GM12878 (cell line): ENCODE results near the gene SLC4A9. TPM values are rescaled to one million over a fixed set of nuclear protein-coding genes. Genes with fewer than 3 reads are reported as not detected.
A peak's percentile ranks its signal among the peaks of the same experiment; 100 is the strongest.

Experiments
- ATAC-seq: fragments of 200-7000 bp; cut with Tn5 transposase; 3 replicates; pipeline ENCODE4 v1.9.1; 2020; ENCODE audit warnings: mild to moderate bottlenecking, moderate library complexity
- BruUV-seq: library from RNA; stranded (reverse); fragments of 400-500 nt; replicated peaks from 2 replicates; lab custom pipeline; 2021; lab: Mats Ljungman, UMichigan
- CTCF ChIA-PET: fragments of 300-600 bp; sonication (Branson Sonifier 250); formaldehyde crosslinking; extraction: SDS; loops from one replicate; lab custom pipeline; 2021; ENCODE audit warnings: inconsistent platforms; lab: Yijun Ruan, JAX
- POLR2A ChIA-PET: fragments of 350-600 bp; formaldehyde crosslinking; extraction: SDS; loops from one replicate; lab custom pipeline; 2021; ENCODE audit warnings: inconsistent platforms; lab: Charles Lee
- RAD21 ChIA-PET: fragments of 300-600 bp; sonication (Branson Sonifier 250); formaldehyde crosslinking; loops from one replicate; lab custom pipeline; 2023; ENCODE audit warnings: antibody characterized with exemption; ENCODE audit not compliant: unreplicated experiment; lab: Charles Lee
- SMC1A ChIA-PET: fragments of 300-600 bp; sonication (Branson Sonifier 250); formaldehyde crosslinking; loops from one replicate; lab custom pipeline; 2023; ENCODE audit not compliant: unreplicated experiment, uncharacterized antibody; lab: Charles Lee
- DNase-seq: peaks from one replicate; pipeline ENCODE4 v3.0.0-alpha.2; 2011; ENCODE audit warnings: low read depth, low spot score
- FAIRE-seq: peaks from 3 replicates; lab custom pipeline; 2011; peaks lifted over from hg19 to GRCh38; lab: Jason Lieb, UNC
- H2AFZ ChIP-seq: 2 replicates; pipeline ENCODE4 v1.6.0; 2011; ENCODE audit warnings: low read depth, low read length, control low read depth; ENCODE audit not compliant: control insufficient read depth
- H3K27ac ChIP-seq: 2 replicates; pipeline ENCODE4 v1.5.1; 2011; ENCODE audit warnings: control low read depth; ENCODE audit not compliant: control insufficient read depth, insufficient read depth
- H3K27me3 ChIP-seq, 2 experiments: replicated peaks in 1 of 2; 2 replicates each; pipeline versions ENCODE4 v1.6.0 to v1.6.1; 2011; ENCODE audit warnings: low read length in 1 of 2; ENCODE audit not compliant: control insufficient read depth in 2 of 2, insufficient read depth in 2 of 2
- H3K36me3 ChIP-seq, 2 experiments: 2 replicates each; pipeline ENCODE4 v1.5.1; 2011; ENCODE audit warnings: low read length in 1 of 2; ENCODE audit not compliant: control insufficient read depth in 2 of 2, insufficient read depth in 2 of 2
- H3K4me1 ChIP-seq: 2 replicates; pipeline ENCODE4 v1.6.1; 2011; ENCODE audit warnings: mild to moderate bottlenecking, low read length, moderate library complexity, mixed read lengths; ENCODE audit not compliant: control insufficient read depth, insufficient read depth
- H3K4me2 ChIP-seq: 2 replicates; pipeline ENCODE4 v1.6.0; 2011; ENCODE audit warnings: control low read depth; ENCODE audit not compliant: control insufficient read depth, insufficient read depth
- H3K4me3 ChIP-seq: fragments of 200-600 bp; sonication (generic); 2 replicates; pipeline ENCODE4 v1.5.1; 2016
- H3K79me2 ChIP-seq: 2 replicates; pipeline ENCODE4 v1.6.0; 2011; ENCODE audit warnings: low read length; ENCODE audit not compliant: control insufficient read depth, insufficient read depth
- H3K9ac ChIP-seq: 2 replicates; pipeline ENCODE4 v1.8.0; 2011; ENCODE audit warnings: low read length, control low read depth, mixed read lengths; ENCODE audit not compliant: control insufficient read depth, insufficient read depth
- H3K9me3 ChIP-seq: replicated peaks from 3 replicates; pipeline ENCODE4 v1.5.1; 2011; ENCODE audit warnings: mild to moderate bottlenecking, low read length; ENCODE audit not compliant: control insufficient read depth, insufficient read depth
- H4K20me1 ChIP-seq: 2 replicates; pipeline ENCODE4 v1.6.0; 2011; ENCODE audit not compliant: control insufficient read depth, insufficient read depth
- CHD2 ChIP-seq: IDR thresholded peaks from 2 replicates; pipeline ENCODE4 v1.6.1; 2011; ENCODE audit warnings: low read depth, low read length, improper control_type of control experiment, borderline replicate concordance
- CHD4 ChIP-seq: fragments of 200-600 bp; sonication (generic); IDR thresholded peaks from 2 replicates; pipeline ENCODE4 v1.6.1; 2016; ENCODE audit warnings: mild to moderate bottlenecking
- ETV6 ChIP-seq, 2 experiments: fragments of 450-650 bp in 1 of 2; IDR thresholded peaks in 1 of 2; conservative IDR thresholded peaks in 1 of 2; 2 replicates each; pipeline ENCODE4 v1.6.1; 2014; ENCODE audit warnings: antibody characterized with exemption in 1 of 2, borderline replicate concordance in 1 of 2, low read depth in 1 of 2, mild to moderate bottlenecking in 1 of 2, moderate library complexity in 1 of 2
- FOXK2 ChIP-seq: fragments of 450-650 bp; IDR thresholded peaks from 2 replicates; pipeline ENCODE4 v1.6.1; 2017; ENCODE audit warnings: mild to moderate bottlenecking, moderate library complexity
- FOXM1 ChIP-seq: IDR thresholded peaks from 2 replicates; pipeline ENCODE4 v1.6.1; 2012; ENCODE audit warnings: low read depth, mild to moderate bottlenecking, inconsistent platforms, low read length, moderate library complexity
- GABPA ChIP-seq: IDR thresholded peaks from 2 replicates; pipeline ENCODE4 v1.6.1; 2014; ENCODE audit warnings: antibody characterized with exemption, low read depth, mild to moderate bottlenecking, inconsistent platforms
- KDM1A ChIP-seq: fragments of 200-600 bp; sonication (generic); IDR thresholded peaks from 2 replicates; pipeline ENCODE4 v1.6.1; 2016; ENCODE audit warnings: borderline replicate concordance
- MEF2A ChIP-seq: IDR thresholded peaks from 2 replicates; pipeline ENCODE4 v1.6.1; 2011; ENCODE audit warnings: low read depth, mild to moderate bottlenecking, low read length, moderate library complexity; ENCODE audit not compliant: insufficient read depth
- MTA3 ChIP-seq: IDR thresholded peaks from 2 replicates; pipeline ENCODE4 v1.6.1; 2012; ENCODE audit warnings: low read length, inconsistent platforms, borderline replicate concordance
- NKRF ChIP-seq: fragments of 450-650 bp; conservative IDR thresholded peaks from 2 replicates; pipeline ENCODE4 v1.6.1; 2017; ENCODE audit warnings: mild to moderate bottlenecking, moderate library complexity
- POU2F2 ChIP-seq: IDR thresholded peaks from 3 replicates; pipeline ENCODE4 v1.6.1; 2011; ENCODE audit warnings: low read depth, mild to moderate bottlenecking, low read length, borderline replicate concordance
- PRDM15 ChIP-seq: fragments of 450-650 bp; formaldehyde crosslinking; IDR thresholded peaks from 2 replicates; pipeline ENCODE4 v1.4.0; 2020; ENCODE audit warnings: mild to moderate bottlenecking, moderate library complexity
- RUNX3 ChIP-seq: IDR thresholded peaks from 2 replicates; pipeline ENCODE4 v1.6.1; 2012; ENCODE audit warnings: low read length, inconsistent platforms
- SREBF2 ChIP-seq: IDR thresholded peaks from 2 replicates; pipeline ENCODE4 v1.6.1; 2012; ENCODE audit warnings: mild to moderate bottlenecking, low read length
- TCF12 ChIP-seq: IDR thresholded peaks from 2 replicates; pipeline ENCODE4 v1.6.1; 2011; ENCODE audit warnings: low read depth, mild to moderate bottlenecking, low read length
- ZBED1 ChIP-seq: IDR thresholded peaks from 2 replicates; pipeline ENCODE4 v1.6.1; 2016; ENCODE audit warnings: borderline replicate concordance
- ZNF207 ChIP-seq: fragments of 450-650 bp; IDR thresholded peaks from 2 replicates; pipeline ENCODE4 v1.6.1; 2014; ENCODE audit warnings: antibody characterized with exemption, mild to moderate bottlenecking, borderline replicate concordance
- ZNF217 ChIP-seq: fragments of 450-650 bp; IDR thresholded peaks from 2 replicates; pipeline ENCODE4 v1.6.1; 2017; ENCODE audit warnings: antibody characterized with exemption, mild to moderate bottlenecking
- ZSCAN29 ChIP-seq: fragments of 450-650 bp; IDR thresholded peaks from 2 replicates; pipeline ENCODE4 v1.6.1; 2017; ENCODE audit warnings: mild to moderate bottlenecking, moderate library complexity
- in situ Hi-C: fragments of 300-500 bp; cut with MboI; formaldehyde crosslinking; loops from 9 replicates; pipeline ENCODE4 v1.14.3; 2018; ENCODE audit warnings: mixed read lengths
- intact Hi-C: fragments of 100-400 bp; cut with micrococcal nuclease; formaldehyde crosslinking; loops from one replicate; pipeline ENCODE4 v1.14.2; 2022; ENCODE audit not compliant: unreplicated experiment
- polyA plus RNA-seq, 11 experiments: library from polyadenylated mRNA; depleted of rRNA in 4 of 11; unstranded in 6 of 11; stranded (reverse) in 5 of 11; fragments of >200 nt; fragmentation: Nextera tagmentation in 4 of 11; fragmentation: Illumina TruSeq in 1 of 11; extraction: Ambion mirVana in 4 of 11; extraction: Trizol in 1 of 11; gene quantifications; 1 replicate in 1 of 11; 2 replicates in 10 of 11; pipeline versions ENCODE4 v1.2.1 to v1.2.3, GENCODE V29; 2011 to 2016; ENCODE audit warnings: inconsistent platforms in 2 of 11, missing spikeins in 2 of 11, low read depth in 1 of 11
- total RNA-seq, 4 experiments: library from RNA; depleted of rRNA in 3 of 4; stranded (reverse); fragments of >200 nt in 3 of 4; fragmentation: Illumina TruSeq in 1 of 4; extraction: Trizol in 1 of 4; gene quantifications; 2 replicates each; pipeline versions ENCODE4 v1.2.1 to v1.2.3, GENCODE V29; 2013 to 2021

The SLC4A9 gene
- total and polyA plus RNA-seq, 10 of the 15 experiments (the other 5 are each of a cell fraction or from before 2014, with no cell fraction given): 0.03 to 0.05 (median 0.05) TPM; not detected in 7

GRCh38 chr5:140340605-140341121 lies 19.3 kb upstream of the SLC4A9 start:
- Histone ChIP-seq H3K9ac (no peak overlapping the region), H4K20me1 (no peaks in the 10 kb centered on the region), H3K9me3 (no peaks in the 10 kb centered on the region), H3K4me2 (peak overlapping the region; percentile 44; the same call in 1 of the 2 replicates), H3K4me3 (no peak overlapping the region), H3K36me3 (no peaks in the 10 kb centered on the region), H3K79me2 (peaks cover 3% of the 10 kb centered on the region), H3K27ac (no peak overlapping the region), H3K27me3 (no peaks in the 10 kb centered on the region), H3K4me1 (peaks cover 36% of the 10 kb centered on the region), H2AFZ (no peak overlapping the region)
- ChIA-PET CTCF (interaction anchor here (0.6 to 16.9 kb wide), 6 partner anchors 10 to 350 kb away, joined by 3 to 774 read pairs (median 8); no protein-coding TSS in a partner anchor), POLR2A (interaction anchor here (0.7 kb wide), 1 partner anchor 105 kb away, joined by 4 read pairs; no protein-coding TSS in a partner anchor), RAD21 (interaction anchor here (0.7 to 1.2 kb wide), 5 partner anchors 12 to 229 kb away, joined by 3 read pairs; no protein-coding TSS in a partner anchor), SMC1A (interaction anchor here (0.9 to 1.6 kb wide), 4 partner anchors 13 to 160 kb away, joined by 3 to 8 read pairs (median 4); no protein-coding TSS in a partner anchor)
- intact Hi-C loops (no loop called here), in situ Hi-C loops (no loop called here)
- no peak for TF ChIP-seq TCF12
- no peak for TF ChIP-seq GABPA
- TF ChIP-seq KDM1A: no peak
- no peak for TF ChIP-seq PRDM15 (CRISPR knock-in tag)
- no peak for TF ChIP-seq MEF2A
- no peak for TF ChIP-seq CHD2
- TF ChIP-seq MTA3: no peak
- TF ChIP-seq SREBF2: no peak
- no peak for TF ChIP-seq FOXK2
- TF ChIP-seq FOXM1: no peak
- TF ChIP-seq RUNX3: no peak
- no peak for TF ChIP-seq ZSCAN29
- no peak for TF ChIP-seq ZBED1
- no peak for TF ChIP-seq CHD4
- no peak for TF ChIP-seq NKRF
- no peak for TF ChIP-seq ETV6 (conservative IDR thresholded peaks at IDR 0.05 in 1 of 2, IDR thresholded peaks at IDR 0.05 in 1 of 2; ENCODE audit: borderline replicate concordance in 1 of 2, low read depth in 1 of 2)
- TF ChIP-seq ZNF207: no peak
- no peak for TF ChIP-seq POU2F2
- TF ChIP-seq ZNF217: no peak
- FAIRE-seq: no peak
- DNase-seq: no peak
- no TSS peak for BruUV-seq
- ATAC-seq: peak; percentile 4; the same call in 2 of the 3 replicates
